ENCODE measurements around the gene TRMT112.
A peak's percentile ranks its signal among the peaks of the same experiment; 100 is the strongest.

DNA sequence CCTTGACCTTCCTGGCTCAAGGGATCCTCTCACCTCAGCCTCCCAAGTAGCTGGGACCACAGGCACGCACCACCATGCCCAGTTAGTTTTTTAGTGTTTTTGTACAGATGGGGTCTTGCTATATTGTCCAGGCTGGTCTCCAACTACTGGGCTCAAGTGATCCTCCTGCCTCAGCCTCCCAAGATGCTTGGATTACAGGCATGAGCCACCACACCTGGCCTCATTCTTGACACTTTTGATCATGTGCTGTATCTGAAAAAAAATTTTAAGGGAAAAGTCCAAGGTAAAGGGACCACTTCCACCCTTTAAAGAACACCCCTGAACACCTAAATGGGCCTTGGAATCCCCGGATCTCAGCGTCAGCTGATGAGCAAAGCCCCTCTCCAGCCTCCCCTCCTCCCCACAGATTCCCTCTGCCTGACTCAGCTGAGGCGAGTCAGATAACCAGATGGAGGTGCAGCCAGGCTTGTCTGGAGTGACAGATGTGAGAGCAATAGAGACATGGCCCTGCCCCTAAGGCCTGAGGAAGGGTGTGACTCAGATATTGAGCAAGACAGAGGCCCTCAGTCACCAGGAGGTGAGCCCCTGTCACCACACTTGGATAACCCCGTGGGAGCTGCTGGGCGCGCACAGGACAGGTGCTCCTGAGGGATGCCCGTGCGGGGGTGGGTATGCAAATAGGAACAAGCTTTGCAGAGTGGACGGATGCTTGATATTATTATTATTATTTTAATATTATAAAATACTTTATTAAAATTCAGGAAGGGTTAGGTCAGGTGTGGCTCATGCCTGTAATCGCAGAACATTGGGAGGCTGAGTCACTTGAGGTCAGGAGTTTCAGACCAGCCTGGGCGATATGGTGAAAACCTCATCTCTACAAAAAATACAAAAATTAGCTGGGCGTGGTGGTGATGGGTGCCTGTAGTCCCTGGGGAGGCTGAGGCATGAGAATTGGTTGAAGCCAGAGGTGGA lies 17.7 kb upstream of the TRMT112 start:
- TF ChIP-seq, protein P1, sequence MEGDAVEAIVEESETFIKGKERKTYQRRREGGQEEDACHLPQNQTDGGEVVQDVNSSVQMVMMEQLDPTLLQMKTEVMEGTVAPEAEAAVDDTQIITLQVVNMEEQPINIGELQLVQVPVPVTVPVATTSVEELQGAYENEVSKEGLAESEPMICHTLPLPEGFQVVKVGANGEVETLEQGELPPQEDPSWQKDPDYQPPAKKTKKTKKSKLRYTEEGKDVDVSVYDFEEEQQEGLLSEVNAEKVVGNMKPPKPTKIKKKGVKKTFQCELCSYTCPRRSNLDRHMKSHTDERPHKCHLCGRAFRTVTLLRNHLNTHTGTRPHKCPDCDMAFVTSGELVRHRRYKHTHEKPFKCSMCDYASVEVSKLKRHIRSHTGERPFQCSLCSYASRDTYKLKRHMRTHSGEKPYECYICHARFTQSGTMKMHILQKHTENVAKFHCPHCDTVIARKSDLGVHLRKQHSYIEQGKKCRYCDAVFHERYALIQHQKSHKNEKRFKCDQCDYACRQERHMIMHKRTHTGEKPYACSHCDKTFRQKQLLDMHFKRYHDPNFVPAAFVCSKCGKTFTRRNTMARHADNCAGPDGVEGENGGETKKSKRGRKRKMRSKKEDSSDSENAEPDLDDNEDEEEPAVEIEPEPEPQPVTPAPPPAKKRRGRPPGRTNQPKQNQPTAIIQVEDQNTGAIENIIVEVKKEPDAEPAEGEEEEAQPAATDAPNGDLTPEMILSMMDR (IDR thresholded peaks at IDR 0.05) = peak in 1 of 6 experiments; percentile 26
- TF ChIP-seq POLR2A (IDR thresholded peaks at IDR 0.05) = no peak
